ENCODE measurements around the gene PTPRQ.

DNA sequence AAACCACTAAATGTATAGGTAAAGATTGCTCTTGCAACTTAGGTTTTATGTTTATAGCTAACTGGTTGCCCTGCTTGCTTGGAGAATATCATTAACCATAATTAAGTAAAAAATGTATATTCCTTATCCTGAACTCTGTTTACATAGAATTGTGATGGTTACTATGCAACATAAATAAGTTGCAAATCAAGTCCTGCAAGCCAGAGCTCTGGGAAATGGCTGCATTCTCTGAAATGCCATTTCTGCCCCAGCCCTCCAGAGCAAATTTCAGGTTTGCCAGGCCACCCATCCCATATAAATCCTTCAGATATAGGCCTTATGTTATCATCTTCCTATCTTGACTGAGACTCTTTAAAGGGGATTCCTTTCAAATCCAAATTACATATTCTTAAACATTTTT is 145.0 kb downstream of the PTPRQ start:
- TF ChIP-seq, protein P1, sequence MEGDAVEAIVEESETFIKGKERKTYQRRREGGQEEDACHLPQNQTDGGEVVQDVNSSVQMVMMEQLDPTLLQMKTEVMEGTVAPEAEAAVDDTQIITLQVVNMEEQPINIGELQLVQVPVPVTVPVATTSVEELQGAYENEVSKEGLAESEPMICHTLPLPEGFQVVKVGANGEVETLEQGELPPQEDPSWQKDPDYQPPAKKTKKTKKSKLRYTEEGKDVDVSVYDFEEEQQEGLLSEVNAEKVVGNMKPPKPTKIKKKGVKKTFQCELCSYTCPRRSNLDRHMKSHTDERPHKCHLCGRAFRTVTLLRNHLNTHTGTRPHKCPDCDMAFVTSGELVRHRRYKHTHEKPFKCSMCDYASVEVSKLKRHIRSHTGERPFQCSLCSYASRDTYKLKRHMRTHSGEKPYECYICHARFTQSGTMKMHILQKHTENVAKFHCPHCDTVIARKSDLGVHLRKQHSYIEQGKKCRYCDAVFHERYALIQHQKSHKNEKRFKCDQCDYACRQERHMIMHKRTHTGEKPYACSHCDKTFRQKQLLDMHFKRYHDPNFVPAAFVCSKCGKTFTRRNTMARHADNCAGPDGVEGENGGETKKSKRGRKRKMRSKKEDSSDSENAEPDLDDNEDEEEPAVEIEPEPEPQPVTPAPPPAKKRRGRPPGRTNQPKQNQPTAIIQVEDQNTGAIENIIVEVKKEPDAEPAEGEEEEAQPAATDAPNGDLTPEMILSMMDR (IDR thresholded peaks at IDR 0.05 in 8 of 11, conservative IDR thresholded peaks at IDR 0.05 in 3 of 11), result no peak
- TF ChIP-seq POLR2AphosphoS5 (IDR thresholded peaks at IDR 0.05), result no peak

Data from spleen (tissue), 7 donors.